Gastrocnemius medialis (tissue), 4 donors: ENCODE data around the gene TMEM121. TPM values are rescaled to one million over a fixed set of nuclear protein-coding genes. Genes with fewer than 3 reads are reported as not detected.
"Not testable (repeated sequence)": the region's sequence is repeated elsewhere in the genome, so short reads cannot be mapped to it uniquely, and the experiment has no call there.

Source experiments
- ATAC-seq, 2 donors: fragments of 150-250 bp; one replicate each; pipeline ENCODE4 v1.9.1; 2016
- DNase-seq, 2 donors: peaks; one replicate each; pipeline ENCODE4 v3.0.0-alpha.2; 2019
- H3K27ac ChIP-seq, 4 donors: fragments of 200-600 bp; sonication (generic); 1 replicate in 1 of 4; 2 replicates in 3 of 4; pipeline ENCODE4 v1.5.1; 2016 to 2018; ENCODE audit warnings: mild to moderate bottlenecking in 2 of 4, moderate library complexity in 1 of 4
- H3K27me3 ChIP-seq, 3 donors: fragments of 200-600 bp; sonication (generic) in 2 of 3; 1 replicate in 1 of 3; 2 replicates in 2 of 3; pipeline versions ENCODE4 v1.5.1 to v1.6.0; 2016 to 2019; ENCODE audit warnings: mild to moderate bottlenecking in 1 of 3, moderate library complexity in 1 of 3
- H3K36me3 ChIP-seq, 2 donors: fragments of 200-600 bp; sonication (generic) in 1 of 2; one replicate each; pipeline ENCODE4 v1.5.1; 2017 to 2018
- H3K4me1 ChIP-seq, 2 donors: fragments of 200-600 bp; sonication (generic) in 1 of 2; one replicate each; pipeline ENCODE4 v1.5.1; 2016 to 2017; ENCODE audit warnings: mild to moderate bottlenecking in 2 of 2
- H3K4me3 ChIP-seq, 4 donors: fragments of 200-600 bp; sonication (generic) in 3 of 4; 1 replicate in 1 of 4; 2 replicates in 3 of 4; pipeline ENCODE4 v1.5.1; 2016 to 2019; ENCODE audit warnings: mild to moderate bottlenecking in 2 of 4
- H3K9me3 ChIP-seq, 3 donors: fragments of 200-600 bp; sonication (generic) in 2 of 3; 1 replicate in 1 of 3; 2 replicates in 2 of 3; pipeline ENCODE4 v1.5.1; 2016 to 2019
- POLR2A ChIP-seq, 2 donors: fragments of 450-650 bp; IDR thresholded peaks; one replicate each; pipeline ENCODE4 v1.6.1; 2017; ENCODE audit warnings: antibody characterized with exemption in 2 of 2, mild to moderate bottlenecking in 2 of 2, moderate library complexity in 2 of 2
- in situ Hi-C, 4 donors: fragments of 200-750 bp; cut with MboI; loops; one replicate each; pipeline versions ENCODE4 v1.15.0 to v1.8.0; 2017; ENCODE audit warnings: low sequenced_read_pairs in 4 of 4
- intact Hi-C: fragments of 100-400 bp; cut with DNase I; formaldehyde crosslinking; loops from one replicate; pipeline ENCODE4 v1.15.1; 2023; ENCODE audit warnings: low total_unique reads
- total RNA-seq, 4 donors: library from RNA; depleted of rRNA; stranded (reverse); fragments of >200 nt; gene quantifications; one replicate each; pipeline versions ENCODE4 v1.1.0 to v1.2.3, GENCODE V29; 2016
- TF ChIP-seq, protein P1 (sequence below), 5 experiments: fragments of 450-650 bp in 3 of 5; fragments of 200-600 bp in 2 of 5; sonication (generic) in 2 of 5; IDR thresholded peaks in 4 of 5; conservative IDR thresholded peaks in 1 of 5; 1 replicate in 4 of 5; 2 replicates in 1 of 5; pipeline ENCODE4 v1.5.1; 2016 to 2019; ENCODE audit warnings: antibody characterized with exemption in 5 of 5, mild to moderate bottlenecking in 3 of 5, moderate library complexity in 3 of 5

The TMEM121 gene
- total RNA-seq, 4 donors from 2014 or later, result 1.1 to 1.2 TPM; not detected in 2

DNA sequence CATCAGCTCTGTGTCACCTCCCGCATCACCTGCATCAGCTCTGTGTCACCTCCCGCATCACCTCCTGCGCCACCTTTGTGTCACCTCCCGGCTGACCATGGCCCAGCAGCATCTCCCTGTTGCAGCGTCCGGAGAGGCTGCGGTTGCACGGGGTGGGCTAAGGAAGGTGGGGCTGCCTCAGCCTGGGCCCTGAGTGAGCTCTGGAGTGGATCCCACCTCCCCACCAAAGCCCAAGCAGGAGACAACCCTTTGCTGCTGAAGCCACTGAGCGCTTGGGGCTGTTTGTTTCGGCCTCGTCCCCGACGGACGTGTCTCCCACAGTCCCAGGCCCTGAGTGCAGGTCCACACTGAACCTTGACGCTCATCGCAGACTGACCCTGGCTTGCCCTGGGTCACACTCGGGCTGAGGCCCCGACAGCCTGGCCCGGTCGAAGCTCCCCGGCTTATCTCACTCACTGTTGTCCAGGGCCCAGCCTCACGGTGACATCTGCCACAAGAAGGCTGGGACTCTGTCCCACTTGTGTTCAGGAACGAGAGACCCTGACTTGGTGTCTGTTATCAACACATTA lies 12.2 kb downstream of the TMEM121 start:
- Histone ChIP-seq H3K4me3 (no peak overlapping the region), H3K27me3 (peaks cover 13 to 28% (median 17%) of the 10 kb centered on the region in 3 donors), H3K9me3 (no peaks in the 10 kb centered on the region), H3K27ac (no peak overlapping the region), H3K4me1 (no peaks in the 10 kb centered on the region), H3K36me3 (no peaks in the 10 kb centered on the region)
- in situ Hi-C loops, result no loop called here
- TF ChIP-seq, protein P1, sequence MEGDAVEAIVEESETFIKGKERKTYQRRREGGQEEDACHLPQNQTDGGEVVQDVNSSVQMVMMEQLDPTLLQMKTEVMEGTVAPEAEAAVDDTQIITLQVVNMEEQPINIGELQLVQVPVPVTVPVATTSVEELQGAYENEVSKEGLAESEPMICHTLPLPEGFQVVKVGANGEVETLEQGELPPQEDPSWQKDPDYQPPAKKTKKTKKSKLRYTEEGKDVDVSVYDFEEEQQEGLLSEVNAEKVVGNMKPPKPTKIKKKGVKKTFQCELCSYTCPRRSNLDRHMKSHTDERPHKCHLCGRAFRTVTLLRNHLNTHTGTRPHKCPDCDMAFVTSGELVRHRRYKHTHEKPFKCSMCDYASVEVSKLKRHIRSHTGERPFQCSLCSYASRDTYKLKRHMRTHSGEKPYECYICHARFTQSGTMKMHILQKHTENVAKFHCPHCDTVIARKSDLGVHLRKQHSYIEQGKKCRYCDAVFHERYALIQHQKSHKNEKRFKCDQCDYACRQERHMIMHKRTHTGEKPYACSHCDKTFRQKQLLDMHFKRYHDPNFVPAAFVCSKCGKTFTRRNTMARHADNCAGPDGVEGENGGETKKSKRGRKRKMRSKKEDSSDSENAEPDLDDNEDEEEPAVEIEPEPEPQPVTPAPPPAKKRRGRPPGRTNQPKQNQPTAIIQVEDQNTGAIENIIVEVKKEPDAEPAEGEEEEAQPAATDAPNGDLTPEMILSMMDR (IDR thresholded peaks at IDR 0.05 in 4 of 5, conservative IDR thresholded peaks at IDR 0.05 in 1 of 5), result no peak
- TF ChIP-seq POLR2A (IDR thresholded peaks at IDR 0.05), result no peak
- intact Hi-C loops, result no loop called here
- ATAC-seq (no peak), DNase-seq (no peak)

DNA sequence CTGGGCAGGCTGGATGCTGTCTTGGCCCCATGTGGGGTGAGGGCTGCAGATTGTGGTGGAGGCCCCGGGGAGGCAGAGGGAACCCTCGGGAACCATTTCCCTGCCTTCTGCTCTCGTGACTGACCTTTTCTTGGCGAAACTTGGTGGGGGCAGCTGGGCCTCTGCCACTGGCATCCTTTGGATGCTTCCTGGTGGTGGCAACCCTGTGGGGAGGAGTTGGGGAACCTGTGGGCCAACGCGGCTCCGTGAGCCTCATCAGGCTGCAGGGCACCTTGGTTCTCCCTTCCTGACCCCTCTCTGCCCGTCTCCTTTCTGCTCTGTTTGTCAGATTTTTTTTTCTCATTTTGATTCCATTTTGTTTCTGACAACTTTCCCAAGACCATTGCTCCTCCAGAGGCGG lies 14.4 kb downstream of the TMEM121 start:
- ATAC-seq (no peak), DNase-seq (no peak)
- Histone ChIP-seq H3K27me3 (peaks cover 13 to 25% (median 17%) of the 10 kb centered on the region in 3 donors), H3K9me3 (no peaks in the 10 kb centered on the region), H3K4me1 (no peaks in the 10 kb centered on the region), H3K27ac (no peak overlapping the region), H3K36me3 (no peaks in the 10 kb centered on the region), H3K4me3 (no peak overlapping the region)
- in situ Hi-C loops, result no loop called here
- no peak for TF ChIP-seq POLR2A (IDR thresholded peaks at IDR 0.05)
- TF ChIP-seq, protein P1 (IDR thresholded peaks at IDR 0.05 in 4 of 5, conservative IDR thresholded peaks at IDR 0.05 in 1 of 5), result no peak
- intact Hi-C loops, result no loop called here

DNA sequence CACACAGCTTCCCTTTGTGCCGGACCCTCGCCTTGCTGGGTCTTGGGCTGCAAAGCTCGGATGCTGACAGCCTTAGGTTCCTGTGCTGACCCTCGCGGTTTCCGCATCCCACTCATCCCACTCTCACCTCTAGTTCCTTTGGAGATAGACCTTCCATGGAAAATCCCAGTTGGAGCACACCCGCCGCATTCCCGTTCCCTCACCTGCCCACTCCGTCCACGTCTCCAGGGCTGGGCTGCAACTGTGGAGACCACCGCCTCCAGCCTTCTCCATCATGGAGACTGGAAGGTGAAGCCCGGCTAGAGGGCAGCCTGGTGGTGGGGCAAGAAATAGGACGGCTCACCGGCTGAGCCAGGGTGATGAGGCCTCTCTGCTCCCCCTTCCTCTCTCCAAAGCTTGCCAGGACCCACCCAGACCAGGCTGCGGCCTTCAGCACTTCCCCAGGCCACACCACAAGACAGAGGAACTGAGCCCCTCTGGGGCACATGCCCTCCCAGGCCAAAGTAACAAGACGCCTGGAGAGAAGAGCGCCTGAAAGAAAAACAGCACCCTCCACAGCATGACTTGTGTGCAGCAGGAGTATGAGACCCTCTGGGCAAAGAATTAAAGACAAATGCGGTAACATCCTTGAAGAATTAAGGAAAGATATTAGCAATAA lies 15.0 kb downstream of the TMEM121 start:
- TF ChIP-seq, protein P1 (IDR thresholded peaks at IDR 0.05 in 4 of 5, conservative IDR thresholded peaks at IDR 0.05 in 1 of 5), result no peak
- TF ChIP-seq POLR2A (IDR thresholded peaks at IDR 0.05), result no peak
- DNase-seq, result no peak
- in situ Hi-C loops (no loop called here), intact Hi-C loops (no loop called here)
- Histone ChIP-seq H3K4me1 (no peaks in the 10 kb centered on the region), H3K9me3 (no peaks in the 10 kb centered on the region), H3K27ac (no peak overlapping the region), H3K36me3 (no peaks in the 10 kb centered on the region), H3K4me3 (no peak overlapping the region), H3K27me3 (peaks cover 13 to 23% (median 14%) of the 10 kb centered on the region in 3 donors)
- ATAC-seq, result no peak

DNA sequence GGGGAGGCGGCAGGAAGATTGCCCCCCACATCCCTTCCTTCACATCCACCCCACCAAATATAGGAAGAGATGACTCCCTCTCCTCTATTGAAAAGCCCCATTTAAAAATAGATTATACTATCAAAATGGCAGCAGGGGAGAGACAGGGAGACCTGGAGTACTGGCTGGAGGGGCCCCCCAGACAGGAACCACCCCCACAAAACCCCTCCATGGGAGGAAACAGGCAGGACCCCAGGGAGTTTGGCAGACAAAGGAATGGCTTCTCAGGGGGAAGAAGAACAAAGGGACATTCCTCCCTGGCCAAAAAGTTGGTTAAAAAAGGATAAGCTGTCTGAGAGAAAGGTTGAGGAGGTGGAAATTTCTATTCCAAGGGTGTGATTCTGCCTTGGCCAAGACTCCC lies 19.3 kb downstream of the TMEM121 start:
- H3K27ac ChIP-seq, H3K9me3 ChIP-seq, H3K4me3 ChIP-seq, H3K4me1 ChIP-seq, in situ Hi-C loops, H3K27me3 ChIP-seq, ATAC-seq, intact Hi-C loops, DNase-seq, H3K36me3 ChIP-seq: not testable (repeated sequence)

DNA sequence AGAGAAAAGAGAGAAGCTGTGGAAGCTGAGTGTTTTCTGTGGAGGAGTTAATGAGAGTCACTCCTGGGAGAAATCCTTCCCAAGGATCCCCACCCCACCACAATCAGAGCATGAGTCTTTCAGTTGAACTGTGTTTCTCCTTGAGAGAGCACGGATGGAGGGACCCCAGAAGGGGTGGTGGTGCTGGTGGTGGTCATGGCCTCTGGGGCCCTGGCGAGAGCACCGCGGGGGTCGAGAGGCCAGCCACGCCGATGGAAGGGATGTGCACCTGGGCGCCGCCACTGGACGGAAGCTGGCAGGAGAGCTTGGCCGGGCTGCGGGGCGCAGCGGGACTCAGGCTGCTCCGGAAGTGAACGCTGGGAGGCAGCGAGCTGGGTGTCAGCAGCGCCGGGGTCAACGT lies 20.0 kb downstream of the TMEM121 start:
- H3K4me1 ChIP-seq, in situ Hi-C loops, ATAC-seq, H3K36me3 ChIP-seq, H3K4me3 ChIP-seq, H3K27me3 ChIP-seq, intact Hi-C loops, H3K9me3 ChIP-seq, H3K27ac ChIP-seq, DNase-seq: not testable (repeated sequence)

DNA sequence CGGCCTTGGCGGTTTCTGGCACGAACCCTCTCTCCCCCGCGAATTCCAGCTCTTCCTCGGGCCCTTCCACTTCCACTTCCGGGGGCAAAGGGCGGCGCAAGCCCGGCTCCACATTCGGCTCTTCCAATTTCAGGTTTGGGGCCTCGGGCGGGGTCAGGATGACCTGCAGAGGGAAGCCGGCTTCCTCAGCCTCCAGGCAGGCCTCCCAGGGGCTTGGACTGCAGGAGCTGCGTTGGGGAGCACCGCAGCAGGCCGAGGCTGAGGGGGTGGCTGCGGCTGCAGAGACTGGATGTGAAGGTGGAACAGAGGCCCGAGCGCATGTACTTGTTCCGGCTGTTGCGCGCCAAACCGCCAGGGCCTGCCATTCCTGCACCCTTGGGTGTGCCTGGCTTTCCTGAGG lies 20.7 kb downstream of the TMEM121 start:
- DNase-seq, H3K27me3 ChIP-seq, H3K27ac ChIP-seq, H3K4me3 ChIP-seq, ATAC-seq, in situ Hi-C loops, H3K9me3 ChIP-seq, H3K36me3 ChIP-seq, H3K4me1 ChIP-seq, intact Hi-C loops: not testable (repeated sequence)
